AG08395 (cell line): ENCODE results near the gene HNRNPL.
A peak's percentile ranks its signal among the peaks of the same experiment; 100 is the strongest.
"Not testable (repeated sequence)": the region's sequence is repeated elsewhere in the genome, so short reads cannot be mapped to it uniquely, and the experiment has no call there.

Source experiments
- DNase-seq: peaks from one replicate; pipeline ENCODE4 v3.0.0; 2012; ENCODE audit warnings: mixed read lengths, low spot score

HNRNPL gene

GRCh38 chr19:38849860-38850435 lies at the start of gene HNRNPL:
TSS of gene HNRNPL (minus strand) at chr19:38849986. CDS start at chr19:38849966, 20 bp downstream.
- DNase-seq, result peak; percentile 97

DNA sequence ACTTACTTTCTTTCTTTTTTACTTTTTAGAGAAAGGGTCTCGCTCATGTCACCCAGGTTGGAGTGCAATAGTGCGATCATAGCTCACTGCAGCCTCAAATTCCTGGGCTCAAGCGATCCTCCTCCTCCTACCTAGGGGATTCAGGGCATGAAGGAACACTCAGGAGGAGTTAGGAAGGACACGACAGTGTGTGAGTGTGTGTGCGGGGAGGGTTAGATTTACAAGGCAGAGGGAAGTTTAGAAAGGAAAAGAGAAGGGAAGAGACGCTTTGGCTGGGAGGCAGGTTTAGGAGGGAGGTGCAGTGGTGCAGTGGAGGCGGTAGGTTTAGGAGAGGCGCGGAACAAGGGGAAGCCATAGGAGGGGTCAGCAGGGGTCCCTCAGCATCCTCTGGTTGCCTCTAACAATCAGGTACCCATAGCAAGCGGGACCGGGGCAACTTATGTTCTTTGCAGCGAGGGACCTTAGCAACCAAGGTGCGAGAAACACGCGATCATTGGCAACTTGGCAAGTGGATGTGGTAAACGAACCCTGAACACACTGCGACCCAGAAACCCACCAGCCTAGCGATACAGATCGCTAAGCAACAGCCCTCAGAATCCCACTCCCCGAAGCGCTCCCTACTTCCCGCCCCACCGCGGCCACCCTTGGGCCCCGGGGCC lies 49.1 kb upstream of the HNRNPL start:
- peak; percentile 20 for DNase-seq

DNA sequence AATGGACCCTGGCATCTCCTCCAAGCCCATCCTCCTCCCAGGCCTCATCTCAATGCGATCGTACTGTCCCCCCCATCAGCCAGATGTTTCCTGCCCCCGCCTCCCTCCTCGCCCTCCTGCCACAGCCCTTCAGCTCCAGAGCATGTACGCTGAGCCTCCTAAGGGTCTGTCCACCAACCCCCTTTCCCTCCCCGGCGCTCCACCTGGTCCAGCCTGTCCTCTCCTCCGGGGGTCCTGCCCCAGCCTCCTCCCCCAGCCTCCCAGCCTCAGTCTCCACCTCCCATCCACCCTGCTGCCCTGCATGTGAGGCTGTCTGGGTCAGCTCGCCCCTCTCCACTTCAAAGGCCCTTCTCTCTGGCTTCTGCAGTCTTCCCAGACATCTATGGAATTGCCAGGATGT lies 45.2 kb upstream of the HNRNPL start:
- DNase-seq, result no peak

GRCh38 chr19:38893341-38893771 lies 43.6 kb upstream of the HNRNPL start:
- no peak for DNase-seq

DNA sequence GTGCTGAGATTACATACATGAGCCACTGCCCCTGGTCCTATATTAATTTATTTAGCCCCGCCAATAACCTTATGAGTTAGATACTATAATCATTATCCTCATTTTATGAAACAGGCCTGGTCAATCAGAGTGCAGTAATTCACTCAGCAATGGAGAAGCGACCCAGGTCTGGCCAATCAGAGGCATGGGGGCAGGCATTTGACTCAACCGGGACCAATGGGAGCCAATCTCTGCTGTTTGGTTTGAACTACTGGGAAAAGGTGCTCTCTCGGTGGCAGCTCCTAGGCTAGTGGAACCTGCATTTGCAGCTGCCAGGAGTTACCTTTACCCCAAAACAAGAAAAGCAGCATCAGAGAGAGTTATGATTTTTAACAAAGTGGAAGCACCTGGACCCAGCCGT lies 43.1 kb upstream of the HNRNPL start:
- DNase-seq, result no peak

GRCh38 chr19:38891771-38892170 lies 42.0 kb upstream of the HNRNPL start:
- DNase-seq, result no peak

DNA sequence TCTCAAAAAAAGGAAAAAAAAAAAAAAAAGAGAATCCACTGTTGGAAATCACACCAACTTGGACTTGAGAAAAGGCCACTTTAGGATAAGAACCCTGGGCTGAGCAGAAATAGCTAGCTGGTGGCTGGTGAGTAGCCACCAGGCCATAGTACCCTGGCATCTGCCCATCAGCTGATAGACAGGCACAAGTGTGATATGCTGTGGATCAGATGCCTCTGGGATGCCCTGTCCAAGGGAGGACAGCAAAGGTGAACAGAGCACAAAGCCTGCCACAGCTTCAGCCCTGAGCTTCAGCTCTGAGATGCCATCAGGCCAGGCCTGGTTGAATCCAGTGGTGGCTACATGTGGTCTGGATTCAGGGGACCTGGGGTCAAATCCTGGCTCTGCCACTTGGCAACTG lies 40.9 kb upstream of the HNRNPL start:
- DNase-seq, result no peak

GRCh38 chr19:38889803-38890202 lies 40.0 kb upstream of the HNRNPL start:
- no peak for DNase-seq

GRCh38 chr19:38888876-38889275 lies 39.1 kb upstream of the HNRNPL start:
- DNase-seq, result no peak

GRCh38 chr19:38884691-38885090 lies 34.9 kb upstream of the HNRNPL start:
- DNase-seq, result not testable (repeated sequence)

DNA sequence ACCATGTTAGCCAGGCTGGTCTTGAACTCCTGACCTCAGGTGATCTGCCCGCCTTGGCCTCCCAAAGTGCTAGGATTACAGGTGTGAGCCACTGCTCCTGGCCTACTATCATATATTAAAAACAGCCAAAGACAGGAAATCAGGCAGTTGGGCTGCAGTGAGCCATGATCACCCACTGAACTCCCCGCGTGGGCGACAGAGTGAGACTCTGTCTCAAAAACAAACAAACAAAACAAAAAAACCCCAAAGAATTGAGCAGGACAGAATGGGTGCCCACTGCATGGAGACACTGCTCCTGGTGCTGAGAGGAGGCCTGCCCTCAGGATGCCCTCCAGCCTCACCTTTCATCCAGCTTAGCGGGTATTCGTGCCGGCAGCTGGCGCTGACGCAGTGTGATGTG lies 33.5 kb upstream of the HNRNPL start:
- DNase-seq, result no peak

DNA sequence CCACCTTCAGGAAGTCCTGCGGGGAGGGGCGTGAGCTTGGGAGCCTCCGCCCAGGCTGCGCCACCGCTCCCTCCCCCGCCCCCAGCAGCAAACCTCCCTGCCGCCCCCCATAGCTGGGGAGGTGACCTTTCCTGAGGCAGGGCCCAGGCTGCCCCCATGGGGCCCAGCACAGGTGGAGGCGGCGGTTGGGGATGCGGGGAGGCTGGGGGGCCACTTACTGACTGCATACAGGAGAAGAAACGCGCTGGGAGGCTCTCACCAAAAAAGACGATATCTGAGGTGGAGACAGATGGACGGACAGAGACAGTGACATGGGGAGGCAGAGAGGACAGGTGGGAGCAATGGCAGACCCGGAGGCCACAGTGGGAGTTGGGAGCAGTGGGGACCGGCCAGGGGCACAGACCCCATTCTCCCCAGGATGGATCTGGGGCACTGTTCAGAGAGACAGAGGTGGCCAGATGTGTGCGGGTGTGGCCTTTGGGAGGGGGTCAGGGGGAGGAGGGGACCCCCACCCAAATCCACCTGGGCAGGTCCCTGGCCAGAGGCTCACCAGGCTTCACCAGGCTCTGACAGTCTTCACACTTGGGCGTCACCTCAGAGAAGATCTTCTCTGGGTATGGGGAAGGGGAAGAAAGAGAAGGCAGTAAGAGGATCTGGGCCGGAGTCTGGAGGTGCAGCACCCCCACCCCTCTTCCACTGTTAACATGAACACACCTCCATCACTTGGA lies 31.3 kb upstream of the HNRNPL start:
- no peak for DNase-seq

- no peak for DNase-seq
Measured at GRCh38 chr19:38880076-38880881, 30.5 kb upstream of the HNRNPL start.

GRCh38 chr19:38879400-38879751 lies 29.6 kb upstream of the HNRNPL start:
- no peak for DNase-seq

GRCh38 chr19:38878575-38879399 lies 29.0 kb upstream of the HNRNPL start:
- no peak for DNase-seq

DNA sequence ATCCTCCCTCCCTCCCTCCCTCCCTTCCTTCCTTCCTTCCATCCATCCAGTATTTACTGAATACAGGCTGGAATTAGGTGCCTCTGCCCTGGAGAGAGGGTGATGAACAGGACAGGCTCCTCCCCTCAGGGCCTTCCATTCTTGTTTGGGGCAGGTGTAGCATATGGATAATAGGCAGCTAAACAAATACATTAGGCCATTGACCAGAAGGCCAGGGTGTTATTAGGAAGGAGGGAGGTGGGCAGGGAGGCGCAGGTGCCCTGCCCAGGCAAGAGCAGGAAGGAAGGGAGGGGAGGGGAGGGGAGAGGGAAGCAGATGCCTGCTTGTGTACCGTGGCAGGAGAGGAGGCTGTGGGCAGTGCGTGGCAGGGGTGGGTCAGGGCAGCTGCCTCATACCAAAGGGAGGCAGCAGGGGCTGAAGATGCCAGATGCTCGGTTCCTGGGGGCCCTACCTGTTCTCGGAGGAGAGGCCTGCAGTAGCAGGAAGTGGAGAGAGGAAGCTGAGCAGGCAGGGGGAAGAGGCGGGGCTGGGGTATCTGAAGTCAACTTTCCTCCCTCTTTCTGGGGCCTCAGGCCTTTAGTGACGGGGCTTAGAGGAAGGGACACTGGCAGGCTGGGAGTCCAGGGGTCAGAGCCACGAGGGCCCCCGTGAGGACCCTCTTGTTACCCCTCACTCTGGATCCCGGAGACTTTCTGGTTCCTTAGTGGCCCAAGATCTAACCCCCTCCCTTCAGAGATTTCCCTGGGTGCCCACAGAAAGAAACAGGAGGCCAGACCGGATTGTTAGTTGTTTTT lies 28.2 kb upstream of the HNRNPL start, which contains the start of gene RINL:
Gene RINL, minus strand, starts transcription at position 495 of the 794 bp plus-strand sequence. CDS start 1,533 bp downstream, outside the sequence.
- no peak for DNase-seq

DNA sequence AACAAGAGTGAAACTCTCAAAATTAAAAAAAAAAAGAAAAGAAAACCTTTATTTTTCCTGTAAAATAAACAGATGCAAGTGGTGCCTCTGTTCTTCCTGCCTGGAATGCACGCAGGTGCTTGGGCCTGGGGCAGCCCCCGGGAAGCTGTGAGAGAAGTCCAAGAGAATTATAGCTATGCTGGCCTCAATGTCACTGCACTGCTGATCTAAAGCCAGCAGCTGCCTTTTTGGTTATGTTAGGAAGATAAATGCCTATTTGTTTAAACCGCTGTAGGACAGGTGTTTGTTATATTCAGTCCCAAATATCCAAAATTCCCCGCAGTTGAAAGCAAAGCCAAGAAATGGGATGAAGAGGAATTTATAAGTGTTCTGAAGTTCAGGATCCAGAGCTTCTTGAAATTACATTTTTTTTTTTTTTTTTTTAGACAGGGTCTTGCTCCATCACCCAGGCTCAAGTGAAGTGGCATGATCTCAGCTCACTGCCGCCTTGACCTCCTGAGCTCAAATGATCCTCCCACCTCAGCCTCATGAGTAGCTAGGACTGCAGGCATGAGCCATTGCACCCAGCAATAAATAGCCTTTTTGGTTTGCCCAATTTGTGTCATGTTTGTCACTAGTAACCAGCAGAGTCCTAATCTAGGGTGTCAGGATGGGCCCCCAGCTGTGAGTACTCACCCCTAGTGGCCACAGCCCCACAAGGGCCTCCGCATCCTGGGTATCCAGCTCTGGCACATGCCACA lies 26.0 kb upstream of the HNRNPL start:
- DNase-seq, result no peak

- not testable (repeated sequence) for DNase-seq
Measured at GRCh38 chr19:38873400-38873799, 23.6 kb upstream of the HNRNPL start.

DNA sequence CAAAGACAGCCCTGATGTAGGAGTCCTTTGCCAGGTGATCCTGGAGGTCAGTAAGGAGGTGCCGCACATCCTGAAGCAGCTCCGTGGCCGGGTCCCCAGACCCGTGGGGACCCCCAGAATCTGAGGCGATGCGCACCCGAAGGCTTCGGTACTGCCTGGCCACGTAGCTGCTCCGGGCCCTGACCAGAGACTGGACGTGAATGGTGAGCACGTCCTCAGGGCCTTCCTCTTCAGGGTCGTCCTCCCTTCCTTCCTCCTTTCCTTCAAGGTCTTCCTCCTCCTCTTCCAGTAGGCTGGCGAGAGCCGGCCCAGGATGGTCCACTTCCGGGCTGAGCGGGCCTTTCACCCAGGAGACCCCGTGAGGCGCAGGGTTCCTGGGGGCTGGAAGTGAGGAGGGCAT lies 20.8 kb upstream of the HNRNPL start:
- DNase-seq, result no peak
